Cardiac muscle cell (in vitro differentiated cells and primary cell): ENCODE data around the gene CRHBP. TPM values are rescaled to one million over a fixed set of nuclear protein-coding genes. Genes with fewer than 3 reads are reported as not detected.

Experiments used
- DNase-seq, 2 donors: peaks; one replicate each; pipeline versions ENCODE4 v3.0.0 to v3.0.0-alpha.2; 2010 to 2017; ENCODE audit warnings: low read depth in 1 of 2, low spot score in 1 of 2
- H3K27ac ChIP-seq: fragments of 200-600 bp; sonication (generic); 2 replicates; pipeline ENCODE4 v1.5.1; 2016
- H3K27me3 ChIP-seq: fragments of 200-600 bp; sonication (generic); 2 replicates; pipeline ENCODE4 v1.6.0; 2016; ENCODE audit warnings: control low read depth
- H3K36me3 ChIP-seq: fragments of 200-600 bp; sonication (generic); 2 replicates; pipeline ENCODE4 v1.5.1; 2016; ENCODE audit warnings: control low read depth
- H3K4me1 ChIP-seq: fragments of 200-600 bp; sonication (generic); 2 replicates; pipeline ENCODE4 v1.8.1; 2017; ENCODE audit warnings: low read depth, mild to moderate bottlenecking, mixed run types
- H3K4me3 ChIP-seq: fragments of 200-600 bp; sonication (generic); 2 replicates; pipeline ENCODE4 v1.5.1; 2016; ENCODE audit warnings: mild to moderate bottlenecking
- H3K9me3 ChIP-seq: fragments of 200-600 bp; sonication (generic); 2 replicates; pipeline ENCODE4 v1.5.1; 2017; ENCODE audit warnings: low read depth, mild to moderate bottlenecking, control low read depth
- CTCF ChIP-seq: IDR thresholded peaks from 2 replicates; pipeline ENCODE4 v1.5.1; 2012; ENCODE audit warnings: low read depth, mild to moderate bottlenecking, low read length
- polyA plus RNA-seq: library from polyadenylated mRNA; unstranded; fragments of >200 nt; fragmentation: Nextera tagmentation; extraction: Ambion mirVana; gene quantifications from 2 replicates; pipeline ENCODE4 v1.2.1, GENCODE V29; 2016
- total RNA-seq: library from RNA; depleted of rRNA; stranded (reverse); fragments of >200 nt; gene quantifications from 2 replicates; pipeline ENCODE4 v1.2.3, GENCODE V29; 2016

Gene CRHBP
- total and polyA plus RNA-seq, 2 experiments from 2014 or later: 6.8 to 24.6 TPM

- no peaks in the 10 kb centered on the region for H3K4me1 ChIP-seq
- H3K4me3 ChIP-seq: no peak overlapping the region
- peaks cover 12% of the 10 kb centered on the region for H3K27me3 ChIP-seq
- no peaks in the 10 kb centered on the region for H3K36me3 ChIP-seq
- H3K9me3 ChIP-seq: no peaks in the 10 kb centered on the region
- H3K27ac ChIP-seq: no peak overlapping the region
- peak in 1 of 2 donors; percentile 30 for DNase-seq
- no peak for TF ChIP-seq CTCF
These were observed 7.3 kb downstream of the CRHBP start for GRCh38 chr5:76960004-76960625.

GRCh38 chr5:76964060-76964459, 11.2 kb downstream of the CRHBP start:
- no peak for TF ChIP-seq CTCF
- DNase-seq: no peak
- Histone ChIP-seq H3K27me3 (no peaks in the 10 kb centered on the region), H3K27ac (no peak overlapping the region), H3K36me3 (no peaks in the 10 kb centered on the region), H3K4me3 (no peak overlapping the region), H3K9me3 (no peaks in the 10 kb centered on the region), H3K4me1 (no peaks in the 10 kb centered on the region)

GRCh38 chr5:76971511-76971910, 18.7 kb downstream of the CRHBP start:
- no peak overlapping the region for H3K4me3 ChIP-seq
- no peak overlapping the region for H3K27ac ChIP-seq
- no peaks in the 10 kb centered on the region for H3K9me3 ChIP-seq
- no peaks in the 10 kb centered on the region for H3K4me1 ChIP-seq
- no peak for TF ChIP-seq CTCF
- no peaks in the 10 kb centered on the region for H3K27me3 ChIP-seq
- no peaks in the 10 kb centered on the region for H3K36me3 ChIP-seq
- DNase-seq: no peak

GRCh38 chr5:76972689-76973088, 19.8 kb downstream of the CRHBP start:
- DNase-seq: no peak
- no peaks in the 10 kb centered on the region for H3K4me1 ChIP-seq
- TF ChIP-seq CTCF: no peak
- no peak overlapping the region for H3K4me3 ChIP-seq
- no peaks in the 10 kb centered on the region for H3K27me3 ChIP-seq
- H3K36me3 ChIP-seq: no peaks in the 10 kb centered on the region
- no peaks in the 10 kb centered on the region for H3K9me3 ChIP-seq
- H3K27ac ChIP-seq: no peak overlapping the region

DNA sequence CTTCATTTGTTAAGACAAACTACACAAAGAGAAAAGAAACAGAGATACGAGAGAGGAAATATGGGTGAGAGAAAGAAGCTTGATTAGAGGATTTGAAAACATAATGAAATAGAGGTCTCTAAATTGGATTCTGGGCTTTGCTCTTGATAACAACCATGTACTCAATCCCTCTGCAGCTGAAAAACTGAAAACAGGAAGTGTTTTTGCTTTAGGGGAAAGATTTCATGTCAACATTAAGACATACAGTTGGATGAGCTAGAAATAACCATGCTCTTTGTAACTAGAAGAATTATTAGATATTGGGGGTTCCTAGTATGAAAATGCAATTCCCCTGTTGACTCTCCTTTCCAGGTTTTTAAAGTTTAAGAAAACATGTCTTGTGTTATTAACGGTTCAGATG, 21.9 kb downstream of the CRHBP start:
- no peak for DNase-seq
- Histone ChIP-seq H3K4me3 (no peak overlapping the region), H3K36me3 (no peaks in the 10 kb centered on the region), H3K9me3 (no peaks in the 10 kb centered on the region), H3K27me3 (no peaks in the 10 kb centered on the region), H3K27ac (no peak overlapping the region), H3K4me1 (peaks cover 5% of the 10 kb centered on the region)
- no peak for TF ChIP-seq CTCF

DNA sequence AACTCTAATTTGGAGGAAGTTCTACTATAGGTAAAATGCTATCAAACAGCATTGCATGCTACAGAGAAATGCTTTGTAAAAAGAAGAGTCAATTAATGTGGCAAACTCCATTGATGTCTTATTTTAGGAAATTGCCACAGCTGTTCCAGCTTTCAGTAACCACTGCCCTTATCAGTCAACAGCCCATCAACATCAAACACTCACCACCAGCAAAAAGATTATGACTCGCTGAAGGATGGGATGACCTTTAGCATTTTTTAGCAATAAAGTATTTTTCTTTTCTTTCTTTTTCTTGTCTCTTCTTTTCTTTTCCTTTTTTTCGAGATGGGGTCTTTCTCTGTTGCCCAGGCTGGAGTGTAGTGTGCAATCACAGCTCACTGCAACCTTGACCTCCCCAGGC, 26.0 kb downstream of the CRHBP start:
- DNase-seq: no peak
- Histone ChIP-seq H3K4me3 (no peak overlapping the region), H3K4me1 (peaks cover 7% of the 10 kb centered on the region), H3K36me3 (no peaks in the 10 kb centered on the region), H3K27ac (no peak overlapping the region), H3K9me3 (no peaks in the 10 kb centered on the region), H3K27me3 (no peaks in the 10 kb centered on the region)
- no peak for TF ChIP-seq CTCF
